Activated naive CD4-positive, alpha-beta T cell treated with anti-CD3 and anti-CD28 coated beads for 36 hours (primary cell): ENCODE results near the gene DAAM2. TPM values are rescaled to one million over a fixed set of nuclear protein-coding genes. Genes with fewer than 3 reads are reported as not detected.
A peak's percentile ranks its signal among the peaks of the same experiment; 100 is the strongest.

ENCODE experiments used
- CTCF ChIA-PET: fragments of 350-600 bp; sonication (Branson Sonifier 250); formaldehyde crosslinking; loops from one replicate; lab custom pipeline; 2021; ENCODE audit warnings: antibody characterized with exemption; lab: Charles Lee
- DNase-seq: peaks from one replicate; pipeline ENCODE4 v3.0.0-alpha.2; 2020
- H3K27ac Mint-ChIP-seq: one replicate; pipeline ENCODE4 v1.8.0; 2021; ENCODE audit warnings: mild to moderate bottlenecking, mixed read lengths
- H3K27me3 Mint-ChIP-seq: one replicate; pipeline ENCODE4 v1.8.0; 2021; ENCODE audit warnings: low read depth, mixed read lengths
- H3K36me3 Mint-ChIP-seq: one replicate; pipeline ENCODE4 v1.8.0; 2021; ENCODE audit warnings: low read depth, mixed read lengths
- H3K4me1 Mint-ChIP-seq: one replicate; pipeline ENCODE4 v1.8.0; 2021; ENCODE audit warnings: low read depth, mixed read lengths
- H3K4me3 Mint-ChIP-seq: one replicate; pipeline ENCODE4 v1.8.0; 2021; ENCODE audit warnings: mild to moderate bottlenecking, moderate library complexity, mixed read lengths
- H3K9me3 Mint-ChIP-seq: one replicate; pipeline ENCODE4 v1.8.0; 2021; ENCODE audit warnings: mixed read lengths
- intact Hi-C: fragments of 100-400 bp; cut with micrococcal nuclease; formaldehyde crosslinking; loops from one replicate; pipeline ENCODE4 v1.15.1; 2023
- total RNA-seq, 2 experiments: library from RNA; stranded (reverse); gene quantifications; one replicate each; pipeline ENCODE4 v1.2.3, GENCODE V29; 2021

DAAM2 gene
- total RNA-seq, 2 experiments from 2014 or later, result not detected

- Mint-ChIP-seq H3K9me3 (no peaks in the 10 kb centered on the region), H3K27ac (no peak overlapping the region), H3K4me3 (no peak overlapping the region), H3K36me3 (no peaks in the 10 kb centered on the region), H3K4me1 (no peaks in the 10 kb centered on the region), H3K27me3 (peaks cover 21% of the 10 kb centered on the region)
- CTCF ChIA-PET, result interaction anchor here (0.7 kb wide), 1 partner anchor 37 kb away, joined by 3 read pairs; no protein-coding TSS in a partner anchor
- intact Hi-C loops, result loop anchor here (10.0 kb wide), 1 partner anchor 497 kb away; no protein-coding TSS in a partner anchor
- no peak for DNase-seq
Observed at GRCh38 chr6:39861663-39862062, 69.5 kb downstream of the DAAM2 start.

- peak; percentile 79 for DNase-seq
- no peaks in the 10 kb centered on the region for H3K4me1 Mint-ChIP-seq
- H3K9me3 Mint-ChIP-seq, result no peaks in the 10 kb centered on the region
- peaks cover 12% of the 10 kb centered on the region for H3K27me3 Mint-ChIP-seq
- no peak overlapping the region for H3K27ac Mint-ChIP-seq
- intact Hi-C loops, result loop anchor here (5.0 to 10.0 kb wide), 2 partner anchors 442 to 500 kb away; no protein-coding TSS in a partner anchor
- H3K36me3 Mint-ChIP-seq, result no peaks in the 10 kb centered on the region
- no peak overlapping the region for H3K4me3 Mint-ChIP-seq
- CTCF ChIA-PET, result interaction anchor here (0.6 to 2.5 kb wide), 15 partner anchors 8 to 531 kb away, joined by 3 to 8 read pairs (median 4); no protein-coding TSS in a partner anchor
Observed at GRCh38 chr6:39865011-39865888, 73.1 kb downstream of the DAAM2 start.

GRCh38 chr6:39867592-39867991 is 75.4 kb downstream of the DAAM2 start:
- CTCF ChIA-PET, result no interaction called here
- Mint-ChIP-seq H3K36me3 (no peaks in the 10 kb centered on the region), H3K4me3 (no peak overlapping the region), H3K27ac (no peak overlapping the region), H3K9me3 (no peaks in the 10 kb centered on the region), H3K27me3 (peaks cover 4% of the 10 kb centered on the region), H3K4me1 (no peaks in the 10 kb centered on the region)
- intact Hi-C loops, result loop anchor here (5.0 to 10.0 kb wide), 2 partner anchors 440 to 503 kb away; no protein-coding TSS in a partner anchor
- no peak for DNase-seq

- peak; percentile 10 for DNase-seq
- intact Hi-C loops, result no loop called here
Observed at GRCh38 chr6:39870950-39871349, 78.8 kb downstream of the DAAM2 start.

GRCh38 chr6:39873439-39873838 is 81.3 kb downstream of the DAAM2 start:
- CTCF ChIA-PET, result interaction anchor here (0.7 to 1.4 kb wide), 2 partner anchors 8 to 82 kb away, joined by 4 to 6 read pairs; no protein-coding TSS in a partner anchor
- H3K4me1 Mint-ChIP-seq, result no peaks in the 10 kb centered on the region
- DNase-seq, result no peak
- H3K27me3 Mint-ChIP-seq, result no peaks in the 10 kb centered on the region
- no peaks in the 10 kb centered on the region for H3K9me3 Mint-ChIP-seq
- H3K4me3 Mint-ChIP-seq, result no peak overlapping the region
- H3K27ac Mint-ChIP-seq, result no peak overlapping the region
- no peaks in the 10 kb centered on the region for H3K36me3 Mint-ChIP-seq
- intact Hi-C loops, result no loop called here

More at GRCh38 chr6:39870950-39871349, 78.8 kb downstream of the DAAM2 start:
- no peaks in the 10 kb centered on the region for H3K36me3 Mint-ChIP-seq
- CTCF ChIA-PET, result no interaction called here
- no peak overlapping the region for H3K4me3 Mint-ChIP-seq
- no peaks in the 10 kb centered on the region for H3K9me3 Mint-ChIP-seq
- H3K27ac Mint-ChIP-seq, result no peak overlapping the region
- no peaks in the 10 kb centered on the region for H3K27me3 Mint-ChIP-seq
- H3K4me1 Mint-ChIP-seq, result no peaks in the 10 kb centered on the region

GRCh38 chr6:39876111-39876510 is 83.9 kb downstream of the DAAM2 start:
- H3K27me3 Mint-ChIP-seq, result no peaks in the 10 kb centered on the region
- H3K27ac Mint-ChIP-seq, result no peak overlapping the region
- H3K4me3 Mint-ChIP-seq, result no peak overlapping the region
- no peaks in the 10 kb centered on the region for H3K36me3 Mint-ChIP-seq
- CTCF ChIA-PET, result interaction anchor here (1.0 kb wide), 1 partner anchor 10 kb away, joined by 5 read pairs; no protein-coding TSS in a partner anchor
- no peaks in the 10 kb centered on the region for H3K9me3 Mint-ChIP-seq
- no peak for DNase-seq
- intact Hi-C loops, result no loop called here
- no peaks in the 10 kb centered on the region for H3K4me1 Mint-ChIP-seq

GRCh38 chr6:39876826-39877225 is 84.7 kb downstream of the DAAM2 start:
- intact Hi-C loops, result no loop called here
- H3K27ac Mint-ChIP-seq, result no peak overlapping the region
- H3K4me3 Mint-ChIP-seq, result no peak overlapping the region
- CTCF ChIA-PET, result no interaction called here
- H3K4me1 Mint-ChIP-seq, result no peaks in the 10 kb centered on the region
- no peaks in the 10 kb centered on the region for H3K27me3 Mint-ChIP-seq
- DNase-seq, result no peak
- H3K36me3 Mint-ChIP-seq, result no peaks in the 10 kb centered on the region
- H3K9me3 Mint-ChIP-seq, result no peaks in the 10 kb centered on the region

GRCh38 chr6:39879535-39879934 is 87.4 kb downstream of the DAAM2 start:
- Mint-ChIP-seq H3K27me3 (no peaks in the 10 kb centered on the region), H3K4me3 (no peak overlapping the region), H3K4me1 (no peaks in the 10 kb centered on the region), H3K9me3 (no peaks in the 10 kb centered on the region), H3K36me3 (no peaks in the 10 kb centered on the region), H3K27ac (no peak overlapping the region)
- intact Hi-C loops, result no loop called here
- no peak for DNase-seq
- CTCF ChIA-PET, result interaction anchor here (0.6 to 1.4 kb wide), 2 partner anchors 11 to 454 kb away, joined by 3 read pairs; no protein-coding TSS in a partner anchor

GRCh38 chr6:39880594-39880993 is 88.4 kb downstream of the DAAM2 start:
- intact Hi-C loops, result no loop called here
- CTCF ChIA-PET, result interaction anchor here (1.4 kb wide), 1 partner anchor 10 kb away, joined by 3 read pairs; no protein-coding TSS in a partner anchor
- Mint-ChIP-seq H3K27me3 (peaks cover 2% of the 10 kb centered on the region), H3K27ac (no peak overlapping the region), H3K4me3 (no peak overlapping the region), H3K9me3 (no peaks in the 10 kb centered on the region), H3K36me3 (no peaks in the 10 kb centered on the region), H3K4me1 (no peaks in the 10 kb centered on the region)
- DNase-seq, result no peak

- no peaks in the 10 kb centered on the region for H3K36me3 Mint-ChIP-seq
- DNase-seq, result no peak
Observed at GRCh38 chr6:39881851-39882530, 89.8 kb downstream of the DAAM2 start.

GRCh38 chr6:39882531-39882899 is 90.3 kb downstream of the DAAM2 start:
- intact Hi-C loops, result no loop called here
- Mint-ChIP-seq H3K4me3 (no peak overlapping the region), H3K36me3 (no peaks in the 10 kb centered on the region), H3K9me3 (no peaks in the 10 kb centered on the region), H3K27ac (no peak overlapping the region), H3K27me3 (peaks cover 2% of the 10 kb centered on the region), H3K4me1 (no peaks in the 10 kb centered on the region)
- CTCF ChIA-PET, result interaction anchor here (0.8 kb wide), 1 partner anchor 17 kb away, joined by 4 read pairs; no protein-coding TSS in a partner anchor
- no peak for DNase-seq

More at GRCh38 chr6:39881851-39882530, 89.8 kb downstream of the DAAM2 start:
- Mint-ChIP-seq H3K27ac (no peak overlapping the region), H3K9me3 (no peaks in the 10 kb centered on the region), H3K27me3 (peaks cover 2% of the 10 kb centered on the region), H3K4me3 (no peak overlapping the region), H3K4me1 (no peaks in the 10 kb centered on the region)
- intact Hi-C loops, result no loop called here
- CTCF ChIA-PET, result interaction anchor here (0.8 kb wide), 1 partner anchor 17 kb away, joined by 4 read pairs; no protein-coding TSS in a partner anchor

GRCh38 chr6:39884696-39885095 is 92.5 kb downstream of the DAAM2 start:
- Mint-ChIP-seq H3K27ac (no peak overlapping the region), H3K36me3 (no peaks in the 10 kb centered on the region), H3K4me3 (no peak overlapping the region), H3K27me3 (peaks cover 2% of the 10 kb centered on the region), H3K4me1 (no peaks in the 10 kb centered on the region), H3K9me3 (no peaks in the 10 kb centered on the region)
- DNase-seq, result no peak
- CTCF ChIA-PET, result no interaction called here
- intact Hi-C loops, result no loop called here
